NCI-H187 (cell line): ENCODE data around the gene MASP2.
"Not testable (repeated sequence)": the region's sequence is repeated elsewhere in the genome, so short reads cannot be mapped to it uniquely, and the experiment has no call there.

Source experiments
- DNase-seq, 2 experiments: peaks; one replicate each; lab custom pipeline; 2025; lab: John Stamatoyannopoulos, UW

MASP2 gene

DNA sequence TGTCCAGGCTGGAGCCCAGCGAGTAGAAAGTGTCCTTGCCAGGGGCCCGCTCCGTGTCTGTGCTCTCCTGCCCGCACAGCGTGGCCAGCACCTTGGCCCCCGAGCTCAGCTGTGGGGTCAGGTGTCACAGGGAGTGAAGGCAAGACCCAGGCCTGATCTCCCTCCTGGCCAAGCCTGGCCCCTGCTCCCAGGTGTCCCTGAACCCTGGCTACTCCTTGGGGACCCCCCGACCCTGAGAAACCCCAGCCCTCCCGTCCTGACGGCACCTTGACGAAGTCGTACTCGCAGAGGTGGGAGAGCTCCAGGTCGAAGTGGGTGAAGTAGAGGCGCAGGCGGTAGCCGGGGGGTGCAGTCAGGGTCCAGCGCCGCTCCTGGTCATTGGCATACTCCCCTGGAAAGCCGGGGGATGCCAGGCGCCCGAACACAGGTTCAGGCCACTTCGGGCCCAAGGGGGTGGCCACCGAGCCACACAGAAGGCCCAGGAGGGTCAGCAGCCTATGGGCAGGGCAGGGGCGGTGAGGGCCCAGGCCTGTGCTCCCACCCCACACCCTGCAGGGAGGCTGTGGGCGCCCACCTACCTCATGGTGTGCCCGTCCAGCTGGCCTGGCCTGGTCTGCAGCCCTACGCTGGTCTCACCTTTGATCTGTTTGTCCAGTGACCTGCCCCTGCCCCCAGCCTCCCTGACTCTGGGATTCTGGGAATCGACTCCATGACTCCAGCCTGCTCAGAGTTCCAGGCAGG, at the start of gene MASP2:
MASP2 (minus strand) TSS at position 615 of the 741 bp plus-strand sequence; CDS start at position 583, 32 bp downstream.
- DNase-seq = no peak

- not testable (repeated sequence) for DNase-seq
These were observed 36.7 kb upstream of the MASP2 start for GRCh38 chr1:11083784-11084183.

- no peak for DNase-seq
These were observed 33.9 kb upstream of the MASP2 start for GRCh38 chr1:11080931-11081330.

GRCh38 chr1:11078631-11079030, 31.6 kb upstream of the MASP2 start:
- DNase-seq = no peak

DNA sequence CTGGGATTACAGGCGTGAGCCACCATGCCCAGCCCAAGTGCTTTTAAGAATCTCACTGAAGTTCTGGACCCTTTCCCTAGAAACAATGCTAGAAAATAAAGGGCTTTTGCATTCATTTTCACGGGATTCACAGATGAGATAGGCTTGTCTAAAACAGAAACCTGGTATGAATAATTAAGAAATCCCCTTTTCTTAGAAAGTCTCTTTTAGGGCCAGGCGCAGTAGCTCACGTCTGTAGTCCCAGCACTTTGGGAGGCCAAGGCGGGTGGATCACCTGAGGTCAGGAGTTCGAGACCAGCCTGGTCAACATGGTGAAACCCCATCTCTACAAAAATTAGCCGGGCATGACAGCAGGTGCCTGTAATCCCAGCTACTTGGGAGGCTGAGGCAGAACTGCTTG, 26.4 kb upstream of the MASP2 start:
- not testable (repeated sequence) for DNase-seq

GRCh38 chr1:11072216-11072917, 25.3 kb upstream of the MASP2 start:
- DNase-seq = peak; percentile 44 to 56

- peak; percentile 31 to 53 for DNase-seq
These were observed 24.6 kb upstream of the MASP2 start for GRCh38 chr1:11071463-11072215.

GRCh38 chr1:11070876-11071275, 23.8 kb upstream of the MASP2 start:
- DNase-seq = no peak

GRCh38 chr1:11068600-11069473, 21.8 kb upstream of the MASP2 start:
- DNase-seq = no peak

DNA sequence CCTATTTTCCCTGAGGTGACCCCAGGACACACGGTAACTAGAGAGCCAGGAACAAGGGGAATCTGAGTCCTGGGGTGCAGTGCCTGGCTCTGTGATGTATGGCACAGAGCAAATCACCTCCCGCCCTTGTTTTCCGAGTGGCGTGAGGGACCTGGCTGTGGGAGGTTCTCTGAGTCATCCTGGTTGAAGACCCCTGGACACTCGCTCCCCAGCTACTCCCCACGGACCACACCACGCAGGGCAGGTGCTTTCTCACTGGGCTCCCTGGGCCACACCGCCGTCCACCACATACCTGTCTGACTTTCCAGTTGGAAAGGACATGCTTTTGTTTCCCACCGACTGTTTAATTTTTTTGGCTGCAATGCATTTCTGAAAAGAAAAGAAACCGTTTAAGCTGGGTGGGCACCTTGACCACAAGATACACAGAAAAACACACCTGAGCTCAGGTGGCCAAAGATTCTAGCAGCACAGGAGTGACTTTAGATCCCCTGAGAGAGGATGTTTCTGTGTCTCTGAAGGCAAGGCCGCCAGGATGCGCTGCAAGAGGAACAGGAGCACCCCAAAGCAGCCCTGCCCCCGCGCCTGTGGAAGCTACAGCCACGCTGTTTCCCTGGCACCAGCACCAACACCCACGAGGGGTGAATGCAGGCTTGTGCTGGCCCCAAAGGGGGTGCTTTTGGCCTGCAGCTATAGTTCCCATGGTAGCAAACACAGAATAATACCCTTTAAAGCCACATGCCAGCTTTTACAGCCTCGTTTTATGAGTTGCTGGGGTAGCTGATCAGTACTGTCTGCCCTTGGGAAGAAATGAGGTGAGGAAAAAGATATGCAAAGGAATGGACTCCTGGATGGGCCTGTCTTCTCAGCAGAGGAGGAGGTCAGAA, 20.9 kb upstream of the MASP2 start:
- DNase-seq = no peak

- DNase-seq = no peak
These were observed 18.8 kb upstream of the MASP2 start for GRCh38 chr1:11065796-11066195.

- DNase-seq = no peak
These were observed 17.9 kb upstream of the MASP2 start for GRCh38 chr1:11064942-11065341.

DNA sequence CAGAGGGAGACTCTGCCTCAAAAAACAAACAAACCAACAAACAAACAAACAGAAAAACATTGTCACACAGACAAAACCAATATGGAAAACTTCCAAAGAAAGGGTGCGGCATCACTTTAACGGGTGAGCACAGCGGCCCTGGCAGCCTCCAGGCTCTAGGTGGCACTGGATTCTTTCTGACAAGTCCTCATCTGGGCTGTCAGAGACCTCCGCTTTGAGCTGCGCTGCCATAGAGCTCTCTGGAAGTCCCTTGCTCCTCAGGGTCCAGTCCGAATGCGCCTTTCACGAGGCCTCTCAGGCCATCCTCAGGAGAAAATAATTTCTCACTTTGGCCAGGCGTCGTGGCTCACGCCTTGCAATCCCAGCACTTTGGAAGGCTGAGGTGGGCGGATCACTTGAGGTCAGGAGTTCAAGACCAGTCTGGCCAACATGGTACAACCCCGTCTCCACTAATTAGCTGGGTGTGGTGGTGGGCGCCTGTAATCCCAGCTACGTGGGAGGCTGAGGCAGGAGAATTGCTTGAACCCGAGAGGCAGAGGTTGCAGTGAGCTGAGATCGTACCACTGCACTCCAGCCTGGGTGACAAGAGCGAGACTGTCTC, 17.0 kb upstream of the MASP2 start:
- not testable (repeated sequence) for DNase-seq

GRCh38 chr1:11062965-11063401, 15.9 kb upstream of the MASP2 start:
- peak; percentile 57 to 65 for DNase-seq

- DNase-seq = no peak
These were observed 14.8 kb upstream of the MASP2 start for GRCh38 chr1:11061652-11062365.

- DNase-seq = peak; percentile 72 to 77
These were observed 13.2 kb upstream of the MASP2 start, which contains the start of gene SRM for GRCh38 chr1:11059968-11060830. Gene SRM (minus strand): TSS chr1:11060018. CDS start chr1:11059943, 75 bp downstream.

DNA sequence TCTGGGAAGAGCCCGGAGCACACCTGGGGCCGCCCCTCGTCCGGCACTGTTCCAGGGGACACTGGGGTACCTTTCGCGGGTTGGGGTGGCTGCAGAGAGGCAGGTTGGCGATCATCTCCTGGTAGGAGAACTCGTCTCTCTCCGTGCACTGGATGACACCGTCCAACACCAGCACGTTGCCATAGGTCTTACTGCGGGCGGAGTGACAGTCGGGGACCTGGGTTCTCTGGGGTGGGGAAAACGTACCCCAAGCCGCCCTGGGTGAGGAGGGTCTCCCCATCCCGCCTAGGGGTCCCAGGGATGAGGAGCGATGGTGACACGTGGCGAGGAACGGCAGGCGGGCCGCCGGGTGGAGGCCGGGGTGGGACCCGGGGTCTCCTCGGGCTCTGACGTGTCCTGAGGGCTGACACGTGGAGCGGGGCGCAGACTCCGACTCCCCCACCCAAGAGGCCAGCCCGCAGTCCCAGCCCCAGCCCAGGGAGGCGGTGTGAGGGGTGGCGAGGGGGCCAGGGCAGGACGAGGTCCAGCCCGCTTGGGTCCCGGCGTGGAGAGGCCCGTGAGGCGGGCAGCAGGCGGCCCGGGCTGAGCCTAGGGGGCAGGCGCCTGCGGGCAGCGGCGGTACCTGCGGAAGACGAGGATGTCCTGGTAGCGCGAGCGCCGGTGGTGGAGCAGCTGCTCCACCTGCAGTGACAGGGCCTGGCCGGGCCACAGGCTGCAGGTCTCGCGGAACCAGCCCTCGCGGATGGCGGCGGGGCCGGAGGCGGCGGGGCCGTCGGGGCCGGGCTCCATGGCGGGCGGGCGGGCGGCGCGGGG, 12.3 kb upstream of the MASP2 start:
- no peak for DNase-seq
